Retina (tissue), 1 donor: Measurements from ENCODE around the gene FRY.
"Not testable (repeated sequence)": the region's sequence is repeated elsewhere in the genome, so short reads cannot be mapped to it uniquely, and the experiment has no call there.

ENCODE experiments used
- DNase-seq: peaks from one replicate; pipeline ENCODE4 v3.0.0-alpha.2; 2016

Gene FRY

GRCh38 chr13:32044446-32044845 is 12.9 kb downstream of the FRY start:
- no peak for DNase-seq

- DNase-seq = no peak
Measured at GRCh38 chr13:32045537-32045936, 14.0 kb downstream of the FRY start.

- no peak for DNase-seq
Measured at GRCh38 chr13:32045982-32046785, 14.6 kb downstream of the FRY start.

GRCh38 chr13:32047088-32047487 is 15.5 kb downstream of the FRY start:
- no peak for DNase-seq

- no peak for DNase-seq
Measured at GRCh38 chr13:32047793-32048192, 16.2 kb downstream of the FRY start.

- DNase-seq = no peak
Measured at GRCh38 chr13:32048816-32049215, 17.2 kb downstream of the FRY start.

GRCh38 chr13:32051156-32051555 is 19.6 kb downstream of the FRY start:
- no peak for DNase-seq

GRCh38 chr13:32056316-32056715 is 24.7 kb downstream of the FRY start:
- no peak for DNase-seq

GRCh38 chr13:32057325-32057724 is 25.8 kb downstream of the FRY start:
- DNase-seq = not testable (repeated sequence)

- DNase-seq = no peak
Measured at GRCh38 chr13:32059511-32059984, 28.0 kb downstream of the FRY start.

- no peak for DNase-seq
Measured at GRCh38 chr13:32060401-32060878, 28.9 kb downstream of the FRY start.

GRCh38 chr13:32063619-32064233 is 32.2 kb downstream of the FRY start:
- DNase-seq = no peak

- DNase-seq = no peak
Measured at GRCh38 chr13:32067149-32067961, 35.8 kb downstream of the FRY start.

GRCh38 chr13:32068255-32068654 is 36.7 kb downstream of the FRY start:
- no peak for DNase-seq

GRCh38 chr13:32073180-32073864 is 41.7 kb downstream of the FRY start:
- no peak for DNase-seq

- no peak for DNase-seq
Measured at GRCh38 chr13:32075170-32075851, 43.7 kb downstream of the FRY start.

GRCh38 chr13:32079587-32079986 is 48.0 kb downstream of the FRY start:
- DNase-seq = no peak

GRCh38 chr13:32080328-32080744 is 48.8 kb downstream of the FRY start:
- no peak for DNase-seq

- DNase-seq = no peak
Measured at GRCh38 chr13:32081591-32081990, 50.0 kb downstream of the FRY start.

GRCh38 chr13:32086366-32086765 is 54.8 kb downstream of the FRY start:
- DNase-seq = no peak

- DNase-seq = no peak
Measured at GRCh38 chr13:32086791-32087441, 55.3 kb downstream of the FRY start.
